ENCODE results near the gene SHLD1. TPM values are rescaled to one million over a fixed set of nuclear protein-coding genes. Genes with fewer than 3 reads are reported as not detected.

SHLD1 gene
- total RNA-seq, 4 donors from 2014 or later: 1.8 to 9.7 (median 6.3) TPM

- TF ChIP-seq, protein P1, sequence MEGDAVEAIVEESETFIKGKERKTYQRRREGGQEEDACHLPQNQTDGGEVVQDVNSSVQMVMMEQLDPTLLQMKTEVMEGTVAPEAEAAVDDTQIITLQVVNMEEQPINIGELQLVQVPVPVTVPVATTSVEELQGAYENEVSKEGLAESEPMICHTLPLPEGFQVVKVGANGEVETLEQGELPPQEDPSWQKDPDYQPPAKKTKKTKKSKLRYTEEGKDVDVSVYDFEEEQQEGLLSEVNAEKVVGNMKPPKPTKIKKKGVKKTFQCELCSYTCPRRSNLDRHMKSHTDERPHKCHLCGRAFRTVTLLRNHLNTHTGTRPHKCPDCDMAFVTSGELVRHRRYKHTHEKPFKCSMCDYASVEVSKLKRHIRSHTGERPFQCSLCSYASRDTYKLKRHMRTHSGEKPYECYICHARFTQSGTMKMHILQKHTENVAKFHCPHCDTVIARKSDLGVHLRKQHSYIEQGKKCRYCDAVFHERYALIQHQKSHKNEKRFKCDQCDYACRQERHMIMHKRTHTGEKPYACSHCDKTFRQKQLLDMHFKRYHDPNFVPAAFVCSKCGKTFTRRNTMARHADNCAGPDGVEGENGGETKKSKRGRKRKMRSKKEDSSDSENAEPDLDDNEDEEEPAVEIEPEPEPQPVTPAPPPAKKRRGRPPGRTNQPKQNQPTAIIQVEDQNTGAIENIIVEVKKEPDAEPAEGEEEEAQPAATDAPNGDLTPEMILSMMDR (IDR thresholded peaks at IDR 0.05): no peak
- no peak for TF ChIP-seq POLR2A (IDR thresholded peaks at IDR 0.05)
- Histone ChIP-seq H3K4me1 (no peaks in the 10 kb centered on the region), H3K4me3 (no peak overlapping the region), H3K27me3 (no peaks in the 10 kb centered on the region), H3K27ac (no peak overlapping the region), H3K36me3 (no peaks in the 10 kb centered on the region), H3K9me3 (no peaks in the 10 kb centered on the region)
- no peak for DNase-seq
- intact Hi-C loops (cut with DNase I; ENCODE audit: low total_unique reads): no loop called here
Observed at GRCh38 chr20:5885866-5886265, 135.7 kb downstream of the SHLD1 start.

GRCh38 chr20:5886788-5887187, 136.6 kb downstream of the SHLD1 start:
- no peaks in the 10 kb centered on the region for H3K27me3 ChIP-seq
- DNase-seq: no peak
- intact Hi-C loops (cut with DNase I; ENCODE audit: low total_unique reads): no loop called here
- no peak overlapping the region for H3K4me3 ChIP-seq
- no peak for TF ChIP-seq POLR2A (IDR thresholded peaks at IDR 0.05)
- TF ChIP-seq, protein P1 (IDR thresholded peaks at IDR 0.05): no peak
- no peaks in the 10 kb centered on the region for H3K4me1 ChIP-seq
- no peak overlapping the region for H3K27ac ChIP-seq
- no peaks in the 10 kb centered on the region for H3K9me3 ChIP-seq
- no peaks in the 10 kb centered on the region for H3K36me3 ChIP-seq

DNA sequence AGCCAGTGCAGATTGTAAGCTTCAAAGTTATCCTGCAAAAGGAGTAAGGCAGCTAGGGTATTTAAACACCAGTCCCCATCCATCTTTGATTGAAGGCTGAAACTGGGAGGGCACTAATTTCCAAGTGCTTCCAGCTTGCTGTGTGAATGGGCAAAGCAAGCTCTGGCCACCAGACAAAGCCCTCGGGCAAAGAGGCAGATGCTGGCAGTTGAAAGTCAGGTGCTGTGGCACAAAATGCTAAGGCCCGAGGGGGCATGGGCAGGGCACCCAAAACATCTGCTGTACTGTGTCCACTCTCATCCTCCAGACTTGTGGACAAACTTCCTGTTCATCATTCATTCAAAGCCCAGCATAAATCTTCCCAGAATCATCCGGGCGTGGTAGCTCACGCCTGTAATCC, 137.2 kb downstream of the SHLD1 start:
- Histone ChIP-seq H3K9me3 (no peaks in the 10 kb centered on the region), H3K27ac (no peak overlapping the region), H3K36me3 (no peaks in the 10 kb centered on the region), H3K4me3 (no peak overlapping the region), H3K4me1 (no peaks in the 10 kb centered on the region), H3K27me3 (no peaks in the 10 kb centered on the region)
- intact Hi-C loops (cut with DNase I; ENCODE audit: low total_unique reads): no loop called here
- no peak for TF ChIP-seq POLR2A (IDR thresholded peaks at IDR 0.05)
- TF ChIP-seq, protein P1 (IDR thresholded peaks at IDR 0.05): no peak
- no peak for DNase-seq

DNA sequence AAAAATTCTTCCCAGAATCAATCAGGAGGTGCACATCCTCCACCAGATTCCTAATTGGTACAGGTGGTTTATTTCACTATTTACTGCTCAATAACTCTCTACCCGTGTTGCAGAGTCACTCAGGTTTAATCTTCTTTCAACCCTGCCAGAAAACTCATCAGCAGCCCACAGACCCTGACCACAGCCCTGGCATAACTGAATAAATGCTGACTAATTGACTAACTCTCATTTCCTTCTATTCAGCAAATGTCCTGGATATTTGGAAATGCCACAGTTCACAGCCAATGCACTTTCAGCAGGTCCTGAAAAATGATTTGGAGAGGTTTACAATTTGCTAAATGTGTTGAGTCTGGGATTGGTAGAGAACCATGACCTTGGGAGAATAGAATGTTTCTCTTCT, 137.8 kb downstream of the SHLD1 start:
- no peak for TF ChIP-seq POLR2A (IDR thresholded peaks at IDR 0.05)
- TF ChIP-seq, protein P1 (IDR thresholded peaks at IDR 0.05): no peak
- DNase-seq: no peak

DNA sequence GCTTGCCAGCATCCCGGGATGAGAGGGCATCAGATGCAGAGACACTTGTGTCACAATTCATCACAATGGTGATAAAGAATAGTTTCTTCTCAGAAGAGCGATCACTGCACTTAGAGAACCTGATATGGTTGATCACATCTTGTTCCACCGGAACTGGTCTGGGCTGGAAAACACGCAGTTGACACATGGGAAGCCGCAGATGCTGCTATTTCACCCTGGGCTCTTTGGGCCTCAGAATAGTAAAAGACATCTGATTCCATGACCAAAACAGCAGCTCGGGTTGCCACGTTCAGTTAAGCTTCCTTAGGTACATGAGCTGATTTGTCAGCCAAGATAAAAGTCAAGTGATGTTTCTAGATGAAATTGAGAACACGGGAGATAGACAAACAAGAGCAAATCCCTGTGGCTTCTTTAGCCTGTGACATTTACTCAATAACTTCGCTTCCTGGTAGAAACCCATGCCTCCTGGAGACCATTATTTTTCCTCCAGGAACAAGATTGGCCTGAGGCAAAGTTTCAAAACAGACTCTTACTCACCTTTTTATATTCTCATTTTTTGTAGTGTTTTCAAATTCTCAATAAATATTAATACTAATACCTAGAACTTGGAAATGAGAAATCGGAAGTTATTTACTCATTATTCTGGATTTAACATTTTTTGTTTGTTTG, 140.7 kb downstream of the SHLD1 start:
- TF ChIP-seq, protein P1 (IDR thresholded peaks at IDR 0.05): no peak
- no peak for TF ChIP-seq POLR2A (IDR thresholded peaks at IDR 0.05)
- Histone ChIP-seq H3K4me3 (no peak overlapping the region), H3K27me3 (no peaks in the 10 kb centered on the region), H3K36me3 (no peaks in the 10 kb centered on the region), H3K9me3 (no peaks in the 10 kb centered on the region), H3K4me1 (no peaks in the 10 kb centered on the region), H3K27ac (no peak overlapping the region)
- no peak for DNase-seq
- intact Hi-C loops (cut with DNase I; ENCODE audit: low total_unique reads): no loop called here

More for the DNA sequence above, 137.8 kb downstream of the SHLD1 start:
- Histone ChIP-seq H3K4me3 (no peak overlapping the region), H3K27me3 (no peaks in the 10 kb centered on the region), H3K36me3 (no peaks in the 10 kb centered on the region), H3K9me3 (no peaks in the 10 kb centered on the region), H3K27ac (no peak overlapping the region), H3K4me1 (no peaks in the 10 kb centered on the region)
- intact Hi-C loops (cut with DNase I; ENCODE audit: low total_unique reads): no loop called here
